OCI-M2 (cell line): ENCODE measurements around the gene C9orf57.
"Not testable (repeated sequence)": the region's sequence is repeated elsewhere in the genome, so short reads cannot be mapped to it uniquely, and the experiment has no call there.

Experiments used
- DNase-seq: peaks from one replicate; lab custom pipeline; 2025; ENCODE audit not compliant: unreplicated experiment; lab: John Stamatoyannopoulos, UW

The C9orf57 gene

GRCh38 chr9:72060513-72060912 lies at the start of gene C9orf57:
C9orf57 (minus strand) TSS chr9:72060613; CDS start chr9:72059331, 1,282 bp downstream.
- no peak for DNase-seq

GRCh38 chr9:72102520-72102919 lies 42.1 kb upstream of the C9orf57 start:
- no peak for DNase-seq

GRCh38 chr9:72095520-72095919 lies 35.1 kb upstream of the C9orf57 start:
- not testable (repeated sequence) for DNase-seq

- no peak for DNase-seq
These were observed 32.4 kb upstream of the C9orf57 start for GRCh38 chr9:72092820-72093219.

- no peak for DNase-seq
These were observed 29.2 kb upstream of the C9orf57 start for GRCh38 chr9:72089451-72090130.

- no peak for DNase-seq
These were observed 22.1 kb upstream of the C9orf57 start for GRCh38 chr9:72082536-72082935.

GRCh38 chr9:72074666-72075065 lies 14.3 kb upstream of the C9orf57 start:
- DNase-seq, result not testable (repeated sequence)

- DNase-seq, result no peak
These were observed 4.7 kb upstream of the C9orf57 start for GRCh38 chr9:72065076-72065475.

GRCh38 chr9:72052122-72052521 lies 8.3 kb downstream of the C9orf57 start:
- no peak for DNase-seq

- DNase-seq, result no peak
These were observed 11.6 kb downstream of the C9orf57 start for GRCh38 chr9:72048850-72049249.

GRCh38 chr9:72046630-72047456 lies 13.6 kb downstream of the C9orf57 start:
- DNase-seq, result no peak

GRCh38 chr9:72044095-72044494 lies 16.3 kb downstream of the C9orf57 start:
- DNase-seq, result no peak

- no peak for DNase-seq
These were observed 16.8 kb downstream of the C9orf57 start for GRCh38 chr9:72043576-72043975.

GRCh38 chr9:72042928-72043327 lies 17.5 kb downstream of the C9orf57 start:
- no peak for DNase-seq

GRCh38 chr9:72041775-72042194 lies 18.6 kb downstream of the C9orf57 start:
- no peak for DNase-seq

- DNase-seq, result no peak
These were observed 19.0 kb downstream of the C9orf57 start for GRCh38 chr9:72041369-72041768.

GRCh38 chr9:72039532-72039931 lies 20.9 kb downstream of the C9orf57 start:
- no peak for DNase-seq

- DNase-seq, result peak; percentile 31
These were observed 21.5 kb downstream of the C9orf57 start for GRCh38 chr9:72038890-72039410.

GRCh38 chr9:72038408-72038807 lies 22.0 kb downstream of the C9orf57 start:
- no peak for DNase-seq

- no peak for DNase-seq
These were observed 22.8 kb downstream of the C9orf57 start for GRCh38 chr9:72037571-72037970.

- DNase-seq, result no peak
These were observed 29.6 kb downstream of the C9orf57 start for GRCh38 chr9:72030767-72031166.

GRCh38 chr9:72029986-72030385 lies 30.4 kb downstream of the C9orf57 start:
- DNase-seq, result no peak
